NB4 (cell line): ENCODE measurements around the gene CIAO1.
A peak's percentile ranks its signal among the peaks of the same experiment; 100 is the strongest.

ENCODE experiments used
- DNase-seq: peaks from one replicate; pipeline ENCODE4 v3.0.0; 2010; ENCODE audit warnings: low read depth
- H3K4me3 ChIP-seq: one replicate; pipeline ENCODE4 v1.5.1; 2011; ENCODE audit warnings: mild to moderate bottlenecking, low read depth, low read length, moderate library complexity
- CTCF ChIP-seq: IDR thresholded peaks from one replicate; pipeline ENCODE4 v1.5.1; 2012; ENCODE audit warnings: low read depth, low read length
- MAX ChIP-seq: IDR thresholded peaks from 2 replicates; pipeline ENCODE4 v1.6.1; 2011; ENCODE audit warnings: low read depth, low read length
- MYC ChIP-seq: IDR thresholded peaks from 2 replicates; pipeline ENCODE4 v1.6.1; 2011; ENCODE audit warnings: low read depth, low read length
- POLR2A ChIP-seq: IDR thresholded peaks from 2 replicates; pipeline ENCODE4 v1.6.1; 2011; ENCODE audit warnings: mild to moderate bottlenecking; ENCODE audit not compliant: insufficient read length; ENCODE audit errors: extremely low read depth

CIAO1 gene

GRCh38 chr2:96305091-96305978 is 39.3 kb downstream of the CIAO1 start, which contains the start of gene SNRNP200:
SNRNP200 (minus strand) TSS chr2:96305546; CDS start chr2:96305437, 109 bp downstream.
- H3K4me3 ChIP-seq, result peak within 1 kb of the TSS; percentile 76
- peak; percentile 96 for DNase-seq
- TF ChIP-seq MAX, result peak; percentile 45; the same call in 1 of the 2 replicates
- peak; percentile 82 for TF ChIP-seq POLR2A
- TF ChIP-seq MYC, result peak; percentile 72; the same call in 1 of the 2 replicates
- TF ChIP-seq CTCF, result no peak

- DNase-seq, result no peak
- peak overlapping the region; percentile 76 for H3K4me3 ChIP-seq
- TF ChIP-seq MAX (no peak), CTCF (no peak), MYC (no peak), POLR2A (no peak)
These were observed 39.9 kb downstream of the CIAO1 start for GRCh38 chr2:96305979-96306308.

GRCh38 chr2:96306370-96306769 is 40.3 kb downstream of the CIAO1 start:
- peak; percentile 35 for DNase-seq
- no peak for TF ChIP-seq POLR2A
- TF ChIP-seq MAX, result no peak
- TF ChIP-seq CTCF, result no peak
- TF ChIP-seq MYC, result no peak
- H3K4me3 ChIP-seq, result peak overlapping the region; percentile 76

- no peak overlapping the region for H3K4me3 ChIP-seq
- no peak for DNase-seq
- TF ChIP-seq POLR2A (no peak), MYC (no peak), MAX (no peak), CTCF (no peak)
These were observed 42.2 kb downstream of the CIAO1 start for GRCh38 chr2:96308248-96308647.

- H3K4me3 ChIP-seq, result no peak overlapping the region
- DNase-seq, result no peak
- TF ChIP-seq MYC, result no peak
- TF ChIP-seq CTCF, result no peak
- TF ChIP-seq MAX, result no peak
- TF ChIP-seq POLR2A, result no peak
These were observed 49.0 kb downstream of the CIAO1 start for GRCh38 chr2:96315005-96315399.
